Measurements from ENCODE around the gene NHS.

NHS gene

DNA sequence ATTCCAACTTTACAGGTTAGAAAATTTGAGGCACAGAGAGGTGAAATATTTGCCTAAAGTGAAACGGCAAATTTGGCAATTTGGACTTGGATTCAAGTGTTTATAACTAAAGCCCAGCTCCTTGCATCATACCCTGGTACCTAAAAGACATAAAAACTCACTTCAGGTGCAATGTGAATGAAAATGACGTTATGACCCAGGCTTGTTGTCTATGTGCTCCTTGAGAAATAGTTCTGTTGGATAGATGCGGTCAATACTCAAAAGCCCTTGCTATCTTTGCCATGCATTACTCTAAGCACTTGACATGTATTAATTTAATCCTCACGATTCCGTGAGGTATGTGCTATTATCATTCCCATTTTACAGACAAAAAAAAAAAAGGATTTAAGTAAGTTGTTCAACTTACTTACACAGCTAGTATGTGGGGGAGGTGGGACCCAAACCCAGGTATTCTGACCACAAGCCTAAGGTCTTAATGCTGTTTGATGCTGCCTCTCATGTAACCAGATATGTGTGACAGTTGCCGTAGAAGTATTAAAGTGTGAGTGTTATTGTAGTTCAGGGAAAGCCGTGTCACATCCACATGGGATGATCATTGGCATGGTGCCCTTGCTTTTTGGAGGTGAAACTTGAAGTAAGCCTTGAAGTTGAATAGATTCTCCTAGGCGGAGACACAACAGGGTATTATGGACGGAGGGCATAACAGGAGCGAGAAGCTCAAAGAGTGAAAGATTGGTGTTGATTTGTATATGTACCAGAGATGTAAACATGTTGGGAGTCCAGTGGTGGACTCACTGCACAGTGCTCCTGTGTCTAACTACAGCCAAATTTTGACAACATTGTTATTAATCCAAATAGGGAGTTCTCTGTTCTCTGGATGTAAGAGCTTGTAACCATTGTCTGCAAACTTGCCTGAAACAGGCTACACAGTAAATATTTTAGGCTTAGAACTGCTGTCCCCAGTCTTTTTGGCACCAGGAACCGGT lies 365.4 kb downstream of the NHS start:
- no peak for DNase-seq

DNA sequence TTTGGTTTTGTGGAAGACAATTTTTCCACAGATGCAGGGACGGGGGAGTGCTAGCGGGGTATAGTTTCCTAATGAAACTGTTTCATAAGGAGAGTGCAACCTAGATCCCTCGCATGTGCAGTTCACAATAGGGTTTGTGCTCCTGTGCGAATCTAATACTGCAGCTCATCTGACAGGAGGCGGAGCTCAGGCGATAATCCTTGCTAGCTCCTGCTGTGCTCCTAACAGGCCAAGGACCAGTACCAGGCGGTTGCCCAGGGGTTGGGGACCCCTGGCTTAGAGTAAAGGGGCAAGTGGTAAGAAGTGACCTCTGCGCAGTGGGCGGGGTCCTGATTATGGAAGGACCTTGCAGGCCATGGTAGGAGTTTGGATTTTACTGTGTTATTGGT lies 366.1 kb downstream of the NHS start:
- no peak for DNase-seq

DNA sequence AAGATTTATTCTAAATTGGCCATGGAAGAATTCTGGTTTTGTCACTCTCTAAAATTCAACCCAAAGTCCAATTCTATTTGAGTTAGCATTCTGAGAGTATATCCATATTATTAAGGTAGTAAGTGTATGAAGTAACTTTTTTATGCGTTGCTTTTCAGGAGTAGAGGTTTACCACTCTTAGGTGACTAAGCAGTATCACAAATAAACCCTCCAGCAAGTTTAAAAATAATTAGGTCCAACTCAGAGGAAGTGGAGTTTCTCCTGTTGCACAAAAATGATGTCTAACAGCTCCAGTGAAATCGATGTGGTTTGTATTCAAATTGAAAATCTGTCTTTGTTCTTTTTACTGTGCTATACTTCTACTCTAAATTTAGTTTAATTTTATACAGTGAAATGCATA lies 368.9 kb downstream of the NHS start:
- no peak for DNase-seq

GRCh38 chrX:17744896-17745523 lies 370.0 kb downstream of the NHS start:
- no peak for DNase-seq

GRCh38 chrX:17747692-17748091 lies 372.7 kb downstream of the NHS start:
- no peak for DNase-seq

GRCh38 chrX:17748684-17749083 lies 373.7 kb downstream of the NHS start:
- no peak for DNase-seq

DNA sequence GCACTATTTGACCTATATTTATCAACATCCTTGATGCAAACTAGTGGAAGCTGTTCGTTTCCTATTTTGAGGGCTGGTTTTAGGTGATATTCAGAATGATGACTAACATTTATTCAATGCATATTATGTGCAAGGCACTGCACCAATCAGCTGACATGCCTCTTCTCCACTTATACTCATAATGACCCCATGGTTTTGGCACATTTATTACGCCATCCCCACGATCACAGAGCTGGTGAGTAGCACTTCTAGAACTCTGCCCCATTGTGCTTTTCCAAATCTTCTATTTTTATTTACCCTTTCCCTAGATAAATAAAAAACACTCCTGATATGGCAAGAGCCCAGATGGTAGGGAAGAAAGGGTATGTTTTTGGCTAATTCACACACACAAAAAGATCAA lies 375.4 kb downstream of the NHS start:
- DNase-seq: no peak

DNA sequence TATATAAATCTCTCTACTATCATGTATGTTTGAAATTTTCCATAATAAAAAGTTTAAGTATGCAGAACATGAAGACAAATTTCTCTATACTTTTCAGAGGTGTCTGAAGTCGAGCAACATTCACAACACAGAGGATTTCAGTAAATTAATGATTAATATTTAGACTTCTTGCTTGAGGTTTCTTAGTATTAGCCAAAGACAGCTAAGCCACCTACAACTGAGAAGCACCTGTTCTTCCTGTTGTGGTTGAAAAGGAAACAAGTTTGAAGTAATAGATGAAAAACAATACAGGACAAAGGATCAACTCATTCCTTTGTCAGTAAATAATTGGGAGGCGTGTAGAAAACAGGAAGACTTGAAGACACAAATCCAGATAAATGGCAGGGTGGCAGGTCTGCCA lies 383.4 kb downstream of the NHS start:
- no peak for DNase-seq

GRCh38 chrX:17759990-17760389 lies 385.0 kb downstream of the NHS start:
- DNase-seq: no peak

- DNase-seq: no peak
Observed at GRCh38 chrX:17767734-17768133, 392.7 kb downstream of the NHS start.

GRCh38 chrX:17768997-17769396 lies 394.0 kb downstream of the NHS start:
- DNase-seq: no peak

DNA sequence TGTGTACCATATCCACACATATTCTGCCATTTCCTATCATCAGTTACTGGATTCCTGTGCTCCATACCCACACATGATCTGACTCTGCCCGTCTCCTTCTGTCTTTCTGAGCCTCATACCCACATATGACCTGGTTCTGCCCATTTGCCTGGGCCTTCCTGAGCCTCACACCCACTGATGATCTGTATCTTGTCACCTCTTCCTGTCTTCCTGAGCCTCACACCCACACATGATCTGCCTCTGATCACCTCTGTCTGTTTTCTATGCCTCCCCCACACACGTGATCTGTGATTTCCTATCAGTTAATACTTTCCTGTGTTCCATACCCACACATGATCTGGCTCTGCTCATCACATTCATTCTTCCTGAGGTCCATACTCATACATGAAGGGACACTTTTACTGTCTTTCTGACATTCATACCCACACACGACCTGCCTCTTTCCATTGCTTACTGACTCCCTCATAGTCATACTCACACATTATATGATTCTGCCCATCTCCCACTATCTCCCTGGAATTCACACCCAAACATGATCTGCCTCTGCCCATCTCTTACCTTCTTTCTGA lies 394.8 kb downstream of the NHS start:
- no peak for DNase-seq

GRCh38 chrX:17773221-17773876 lies 398.3 kb downstream of the NHS start:
- DNase-seq: no peak

DNA sequence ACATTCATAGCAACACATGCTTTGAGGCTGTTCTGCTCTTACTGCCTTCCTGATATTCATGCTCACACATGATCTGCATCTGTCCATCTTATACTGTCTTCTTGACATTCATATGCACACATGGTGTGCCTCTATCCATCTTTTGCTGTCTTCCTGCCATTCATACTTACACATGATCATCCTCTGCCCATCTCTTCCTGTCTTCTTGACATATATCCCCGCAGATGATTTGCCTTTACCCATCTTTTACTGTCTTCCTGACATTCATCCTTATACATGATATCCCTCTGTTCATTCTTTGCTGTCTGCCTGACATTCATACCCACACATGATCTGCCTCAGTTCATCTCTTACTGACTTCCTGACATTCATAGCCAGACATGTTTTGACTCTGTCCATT lies 399.1 kb downstream of the NHS start:
- no peak for DNase-seq

GRCh38 chrX:17778997-17779396 lies 404.0 kb downstream of the NHS start:
- DNase-seq: no peak

GRCh38 chrX:17779434-17779833 lies 404.4 kb downstream of the NHS start:
- DNase-seq: no peak
